GM06990 (cell line): ENCODE results near the gene THSD4.

Source experiments
- DNase-seq: peaks from one replicate; pipeline ENCODE4 v3.0.0-alpha.2; 2011; ENCODE audit not compliant: insufficient read length; ENCODE audit errors: extremely low read depth
- H3K27me3 ChIP-seq: replicated peaks from 2 replicates; pipeline ENCODE4 v1.6.0; 2011; ENCODE audit warnings: low read length; ENCODE audit not compliant: control insufficient read depth, insufficient read depth
- H3K36me3 ChIP-seq: 2 replicates; pipeline ENCODE4 v1.5.1; 2011; ENCODE audit warnings: low read length; ENCODE audit not compliant: control insufficient read depth, insufficient read depth
- H3K4me3 ChIP-seq: replicated peaks from 2 replicates; pipeline ENCODE4 v1.5.1; 2011; ENCODE audit warnings: low read depth, mild to moderate bottlenecking, control low read depth, low read length
- TF ChIP-seq, protein P1 (sequence below): IDR thresholded peaks from 2 replicates; pipeline ENCODE4 v1.5.1; 2011; ENCODE audit warnings: low read length, control low read depth, mild to moderate bottlenecking, inconsistent platforms; ENCODE audit not compliant: insufficient read depth, poor library complexity, severe bottlenecking

THSD4 gene

GRCh38 chr15:71329497-71330260, 214.4 kb downstream of the THSD4 start:
- no peaks in the 10 kb centered on the region for H3K27me3 ChIP-seq
- H3K36me3 ChIP-seq = no peaks in the 10 kb centered on the region
- TF ChIP-seq, protein P1, sequence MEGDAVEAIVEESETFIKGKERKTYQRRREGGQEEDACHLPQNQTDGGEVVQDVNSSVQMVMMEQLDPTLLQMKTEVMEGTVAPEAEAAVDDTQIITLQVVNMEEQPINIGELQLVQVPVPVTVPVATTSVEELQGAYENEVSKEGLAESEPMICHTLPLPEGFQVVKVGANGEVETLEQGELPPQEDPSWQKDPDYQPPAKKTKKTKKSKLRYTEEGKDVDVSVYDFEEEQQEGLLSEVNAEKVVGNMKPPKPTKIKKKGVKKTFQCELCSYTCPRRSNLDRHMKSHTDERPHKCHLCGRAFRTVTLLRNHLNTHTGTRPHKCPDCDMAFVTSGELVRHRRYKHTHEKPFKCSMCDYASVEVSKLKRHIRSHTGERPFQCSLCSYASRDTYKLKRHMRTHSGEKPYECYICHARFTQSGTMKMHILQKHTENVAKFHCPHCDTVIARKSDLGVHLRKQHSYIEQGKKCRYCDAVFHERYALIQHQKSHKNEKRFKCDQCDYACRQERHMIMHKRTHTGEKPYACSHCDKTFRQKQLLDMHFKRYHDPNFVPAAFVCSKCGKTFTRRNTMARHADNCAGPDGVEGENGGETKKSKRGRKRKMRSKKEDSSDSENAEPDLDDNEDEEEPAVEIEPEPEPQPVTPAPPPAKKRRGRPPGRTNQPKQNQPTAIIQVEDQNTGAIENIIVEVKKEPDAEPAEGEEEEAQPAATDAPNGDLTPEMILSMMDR = no peak
- DNase-seq = no peak
- H3K4me3 ChIP-seq = no peak overlapping the region

DNA sequence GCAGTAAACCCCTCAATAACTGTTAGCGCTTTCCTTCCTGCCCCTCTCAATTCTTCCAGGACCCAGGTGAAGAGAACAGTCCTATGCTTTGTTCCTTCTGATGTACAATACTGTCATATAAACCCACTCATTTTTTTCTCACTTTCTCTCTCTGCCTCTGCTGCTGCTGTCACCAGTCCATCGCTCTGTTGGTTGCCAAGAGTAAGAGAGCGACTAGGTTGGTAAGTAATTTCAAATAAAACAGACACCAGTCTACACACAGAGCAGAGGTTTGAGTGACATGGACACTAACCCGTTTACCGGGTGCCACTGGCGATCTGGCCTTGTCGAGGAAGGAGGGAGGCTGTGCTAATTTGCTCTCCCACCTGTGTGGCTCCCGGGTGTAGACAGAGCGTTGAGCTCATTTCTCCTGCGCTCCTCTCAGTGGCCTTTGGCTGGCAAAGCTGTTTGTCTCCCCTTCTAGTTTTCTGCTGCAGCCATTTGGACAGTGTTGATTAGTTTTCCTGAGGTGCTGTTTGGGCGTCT, 215.4 kb downstream of the THSD4 start:
- Histone ChIP-seq H3K4me3 (no peak overlapping the region), H3K27me3 (no peaks in the 10 kb centered on the region), H3K36me3 (no peaks in the 10 kb centered on the region)
- TF ChIP-seq, protein P1 = no peak
- no peak for DNase-seq

GRCh38 chr15:71331173-71331572, 215.9 kb downstream of the THSD4 start:
- no peaks in the 10 kb centered on the region for H3K27me3 ChIP-seq
- H3K36me3 ChIP-seq = no peaks in the 10 kb centered on the region
- no peak for DNase-seq
- TF ChIP-seq, protein P1 = no peak
- H3K4me3 ChIP-seq = no peak overlapping the region

DNA sequence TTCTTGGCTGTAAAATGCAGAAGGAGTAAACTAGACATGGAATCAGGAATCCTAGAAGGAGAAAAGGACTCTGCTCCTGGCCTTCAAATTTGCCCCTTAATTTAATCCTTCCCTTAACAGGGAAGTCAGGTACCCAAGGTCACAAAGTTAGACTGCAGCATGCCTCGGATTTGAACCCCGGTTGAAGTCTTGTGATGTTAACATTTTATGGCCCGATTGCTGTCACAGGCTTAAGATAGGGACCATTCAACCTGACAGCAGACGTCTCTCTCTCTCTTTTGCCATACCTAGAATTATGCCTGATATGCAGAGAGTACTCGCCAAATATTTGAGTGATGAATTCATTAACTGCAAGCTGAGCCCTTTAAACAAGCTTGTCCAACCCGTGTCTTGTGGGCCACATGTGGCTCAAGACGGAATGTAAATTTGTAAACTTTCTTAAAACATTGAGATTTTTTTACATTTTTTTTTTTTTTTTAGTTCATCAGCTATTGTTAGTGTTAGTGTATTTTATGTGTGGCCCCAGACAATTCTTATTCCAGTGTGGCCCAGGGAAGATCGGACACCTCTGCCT, 217.2 kb downstream of the THSD4 start:
- Histone ChIP-seq H3K4me3 (no peak overlapping the region), H3K36me3 (no peaks in the 10 kb centered on the region), H3K27me3 (no peaks in the 10 kb centered on the region)
- no peak for DNase-seq
- TF ChIP-seq, protein P1 = no peak

DNA sequence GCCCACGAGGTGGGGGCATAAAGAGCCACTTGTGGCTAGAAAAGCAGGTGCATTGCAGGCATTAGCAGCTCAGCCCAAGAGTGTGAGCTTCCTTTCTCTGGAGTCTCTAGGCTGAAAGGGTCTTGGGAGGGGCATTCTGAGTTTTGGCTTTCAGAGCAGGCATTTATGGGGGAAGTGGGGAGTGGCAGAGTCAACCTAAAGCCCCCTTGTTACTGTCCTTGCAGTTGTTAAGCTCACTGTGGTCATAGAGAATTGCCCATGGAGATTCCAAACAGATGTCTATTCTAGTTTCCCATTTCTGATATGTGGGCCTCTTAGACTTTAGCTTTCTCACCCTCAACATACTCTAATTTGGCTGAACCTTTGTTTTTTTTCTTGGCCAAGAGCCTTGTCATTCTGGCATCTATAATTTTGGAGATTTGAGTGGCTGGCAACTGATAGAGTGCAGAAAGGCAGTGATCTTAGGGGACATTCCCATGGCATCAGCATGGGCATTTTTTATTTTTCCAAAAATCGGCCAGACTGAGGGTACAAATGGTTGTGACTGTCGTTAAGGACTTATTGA, 217.9 kb downstream of the THSD4 start:
- TF ChIP-seq, protein P1 = no peak
- no peaks in the 10 kb centered on the region for H3K36me3 ChIP-seq
- no peak overlapping the region for H3K4me3 ChIP-seq
- no peaks in the 10 kb centered on the region for H3K27me3 ChIP-seq
- no peak for DNase-seq
